CD4-positive, alpha-beta T cell treated with Interleukin-17A for 4 hours (primary cell): ENCODE results near the gene JPT2.

ENCODE experiments used
- DNase-seq: peaks from one replicate; pipeline ENCODE4 v3.0.0-alpha.2; 2020; ENCODE audit warnings: mixed read lengths

The JPT2 gene

DNA sequence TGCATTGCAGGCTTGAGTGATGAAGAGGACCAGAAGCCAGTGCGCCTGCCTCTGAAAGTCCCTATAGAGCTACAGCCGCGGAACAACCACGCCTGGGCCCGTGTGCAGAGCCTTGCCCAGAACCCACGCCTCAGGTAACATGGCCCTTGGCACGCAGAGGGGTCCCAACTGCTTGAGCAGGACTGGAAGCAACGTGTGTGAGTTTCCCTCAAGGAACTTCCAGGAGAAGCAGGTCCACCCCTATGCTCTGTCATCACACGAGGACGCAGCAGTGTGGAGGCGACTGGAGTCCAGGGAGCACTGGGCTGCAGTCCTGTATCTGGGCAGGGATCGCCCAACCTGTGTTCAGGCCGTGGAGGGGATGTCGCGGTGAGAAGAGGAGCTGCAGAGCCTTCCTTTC, 25.1 kb upstream of the JPT2 start:
- no peak for DNase-seq

DNA sequence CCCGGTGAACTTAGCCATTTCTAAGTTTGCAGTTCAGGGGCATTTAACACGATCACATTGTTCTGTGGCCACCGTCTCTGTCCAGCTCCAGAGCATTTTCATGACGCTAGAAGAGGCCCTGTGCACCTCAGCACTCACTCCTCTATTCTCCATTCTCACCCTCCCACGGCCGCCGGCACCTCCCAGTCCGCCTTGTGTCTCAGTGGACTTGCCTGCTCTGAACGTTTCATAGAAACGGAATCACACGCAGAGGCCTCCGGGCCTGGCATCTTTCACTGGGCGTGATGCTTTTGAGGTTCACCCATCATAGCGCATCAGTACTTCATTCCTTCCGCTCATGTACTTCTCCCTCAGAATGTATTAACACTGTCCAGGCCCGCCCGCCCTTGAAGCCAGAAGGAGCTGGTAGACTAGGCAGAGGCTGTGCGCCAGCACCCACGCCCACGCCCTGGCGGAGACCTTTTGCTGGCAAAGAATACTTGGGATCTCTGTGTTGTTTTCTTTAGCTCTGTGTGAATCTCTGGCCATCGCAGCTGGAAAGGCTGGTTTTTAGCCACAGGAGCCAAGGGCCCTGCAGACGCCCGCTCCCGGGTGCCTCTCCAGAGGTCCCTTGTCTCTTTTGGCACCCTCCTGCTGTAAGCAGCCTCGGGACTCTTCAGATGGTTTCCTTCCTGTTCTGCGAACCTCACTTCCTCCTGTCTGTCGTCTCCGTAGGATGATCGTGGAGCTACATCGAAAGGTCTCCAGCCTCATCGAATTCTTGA, 23.4 kb upstream of the JPT2 start:
- no peak for DNase-seq

DNA sequence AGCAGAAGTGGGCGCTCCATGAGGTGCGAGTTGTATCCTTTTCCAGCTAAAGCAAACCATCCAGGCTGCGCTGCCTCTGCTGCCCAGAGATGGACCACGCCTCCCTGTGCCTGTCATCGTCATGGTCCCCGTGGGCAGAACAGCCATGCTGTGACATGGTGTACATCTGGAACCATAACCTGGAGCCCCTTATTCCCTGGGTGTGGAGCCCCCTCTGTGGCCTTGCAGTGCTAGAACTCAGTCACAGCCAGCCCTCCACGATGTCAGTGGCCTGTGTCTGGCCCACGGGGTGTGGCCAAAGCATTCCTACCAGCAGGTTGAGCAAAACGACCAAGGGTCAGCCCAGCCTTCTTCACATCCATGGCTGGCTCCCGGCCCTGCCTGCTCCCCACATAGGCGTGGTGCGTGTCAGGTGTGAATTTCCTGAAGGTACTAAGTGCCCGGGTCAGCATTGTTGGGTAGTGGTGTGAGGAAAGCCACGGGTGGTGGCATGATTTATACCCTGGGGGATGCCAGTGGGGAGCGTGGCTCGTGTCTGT, 22.7 kb upstream of the JPT2 start:
- no peak for DNase-seq

DNA sequence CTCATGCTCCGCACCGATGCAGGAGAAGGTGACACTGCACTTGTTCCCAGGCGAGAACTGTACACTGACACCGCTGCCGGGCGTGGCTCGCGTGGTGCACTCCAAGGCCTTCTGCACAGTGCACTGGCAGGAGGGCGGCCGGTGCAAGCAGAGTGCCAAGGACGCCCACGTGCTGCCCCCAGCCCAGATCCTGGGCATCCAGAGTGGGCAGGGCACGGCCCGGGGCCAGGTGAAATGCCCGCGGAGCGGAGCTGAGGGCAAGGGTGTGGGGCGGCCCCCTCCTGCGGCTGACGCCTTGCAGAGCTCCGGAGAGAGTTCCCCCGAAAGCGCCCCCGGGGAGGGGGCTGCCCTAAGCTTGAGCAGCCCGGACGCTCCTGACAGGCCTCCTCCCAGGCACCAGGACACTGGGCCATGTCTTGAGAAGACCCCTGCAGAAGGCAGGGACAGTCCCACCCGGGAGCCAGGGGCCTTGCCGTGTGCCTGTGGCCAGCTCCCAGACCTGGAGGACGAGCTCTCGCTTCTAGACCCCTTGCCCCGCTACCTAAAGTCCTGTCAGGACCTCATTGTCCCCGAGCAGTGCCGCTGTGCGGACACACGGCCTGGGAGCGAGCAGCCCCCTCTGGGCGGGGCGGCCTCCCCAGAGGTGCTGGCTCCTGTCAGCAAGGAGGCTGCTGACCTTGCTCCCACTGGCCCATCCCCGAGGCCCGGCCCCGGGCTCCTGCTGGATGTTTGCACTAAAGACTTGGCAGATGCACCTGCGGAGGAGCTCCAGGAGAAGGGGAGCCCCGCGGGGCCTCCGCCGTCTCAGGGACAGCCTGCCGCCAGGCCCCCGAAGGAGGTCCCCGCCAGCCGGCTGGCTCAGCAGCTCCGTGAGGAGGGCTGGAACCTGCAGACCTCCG, 21.9 kb upstream of the JPT2 start:
- DNase-seq = no peak

DNA sequence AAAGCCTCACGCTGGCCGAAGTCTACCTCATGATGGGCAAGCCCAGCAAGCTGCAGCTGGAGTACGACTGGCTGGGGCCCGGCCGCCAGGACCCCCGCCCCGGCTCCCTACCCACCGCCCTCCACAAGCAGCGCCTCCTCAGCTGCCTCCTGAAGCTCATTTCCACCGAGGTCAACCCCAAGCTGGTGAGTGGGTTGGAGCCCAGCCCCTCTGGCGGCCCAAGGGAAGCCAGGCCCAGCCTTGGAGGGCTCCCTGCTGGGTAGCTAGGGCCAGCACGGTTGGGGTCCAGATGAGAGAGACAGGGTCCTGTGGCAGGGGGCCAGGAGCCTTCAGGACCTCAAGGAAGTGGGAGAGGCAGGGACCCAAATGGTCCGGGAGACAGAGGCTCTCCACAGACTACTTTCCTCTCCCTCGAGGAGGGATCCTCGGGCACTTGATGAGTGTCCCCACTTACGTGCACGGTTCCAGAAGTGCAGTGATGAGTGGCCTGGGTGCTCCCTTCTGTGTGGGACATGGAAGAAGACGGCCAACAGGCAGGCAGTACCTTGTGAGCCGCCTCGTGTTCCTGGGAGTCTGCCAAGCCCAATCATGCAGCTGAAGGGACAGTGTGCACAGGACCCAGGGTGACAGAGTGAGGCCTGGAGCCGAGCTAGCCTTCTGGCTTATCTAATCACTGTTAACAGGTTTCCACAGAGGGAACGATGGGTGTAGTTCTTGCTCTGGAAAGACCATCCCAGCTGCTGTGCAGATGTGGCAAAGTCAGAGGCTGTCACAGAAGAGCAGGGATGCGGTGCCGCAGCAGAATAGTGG, 21.1 kb upstream of the JPT2 start:
- no peak for DNase-seq

DNA sequence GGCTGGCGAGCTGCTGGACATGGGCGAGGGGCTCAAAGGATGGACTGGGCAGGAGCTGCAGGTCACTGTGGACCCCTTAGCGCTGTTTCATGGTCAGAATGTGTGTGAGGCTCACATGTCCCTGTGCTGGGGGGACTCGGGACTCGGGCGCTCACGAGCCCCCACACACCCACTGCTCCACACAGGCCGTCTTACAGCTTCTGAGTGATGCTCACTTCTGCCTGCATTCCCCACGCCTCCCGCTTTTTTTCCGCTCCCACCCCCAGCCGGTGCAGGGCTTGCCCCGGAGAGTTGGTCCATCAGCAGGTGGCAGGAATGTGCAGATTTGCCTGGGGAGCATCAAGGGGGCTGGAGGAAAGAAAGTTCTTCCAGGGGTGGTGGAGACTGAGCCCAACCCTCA, 20.2 kb upstream of the JPT2 start:
- DNase-seq = no peak

DNA sequence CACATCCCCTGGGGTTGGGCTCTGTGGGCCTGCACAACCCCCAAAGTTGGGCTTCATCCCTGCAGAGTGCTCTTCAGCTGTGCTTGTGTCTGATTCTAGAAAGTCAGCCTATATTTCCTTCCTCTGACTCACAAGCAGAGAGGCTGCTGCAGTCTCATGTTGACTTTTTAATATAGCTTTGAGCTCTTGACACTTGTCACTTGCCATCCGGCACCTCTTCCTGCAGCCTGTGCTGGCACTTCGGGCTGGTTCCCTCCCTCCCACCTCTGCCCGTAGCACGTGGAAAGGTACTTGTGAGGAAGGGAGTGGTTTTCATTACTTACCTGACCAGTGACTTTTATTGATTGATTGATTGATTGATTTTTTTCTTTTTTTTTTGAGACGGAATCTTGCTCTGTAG, 19.0 kb upstream of the JPT2 start:
- DNase-seq = no peak

DNA sequence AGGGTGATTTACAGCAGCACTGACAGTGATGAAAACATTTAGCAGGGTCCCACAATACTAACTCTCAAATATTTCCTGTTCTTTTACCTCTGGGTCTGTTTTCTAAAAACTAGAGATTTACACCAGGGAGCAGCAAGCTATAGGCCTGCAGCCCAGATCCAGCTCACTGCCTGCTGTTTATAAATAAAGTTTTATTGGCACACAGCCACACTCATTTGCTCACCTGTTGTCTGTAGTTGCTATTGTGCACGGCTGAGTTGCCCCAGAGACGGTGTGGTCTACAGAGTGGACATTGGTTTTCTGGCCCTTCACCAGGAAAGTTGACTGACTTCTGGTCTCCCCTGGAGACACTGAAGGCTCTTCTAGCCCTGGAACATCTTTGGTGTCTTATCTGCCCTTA, 16.3 kb upstream of the JPT2 start:
- no peak for DNase-seq

DNA sequence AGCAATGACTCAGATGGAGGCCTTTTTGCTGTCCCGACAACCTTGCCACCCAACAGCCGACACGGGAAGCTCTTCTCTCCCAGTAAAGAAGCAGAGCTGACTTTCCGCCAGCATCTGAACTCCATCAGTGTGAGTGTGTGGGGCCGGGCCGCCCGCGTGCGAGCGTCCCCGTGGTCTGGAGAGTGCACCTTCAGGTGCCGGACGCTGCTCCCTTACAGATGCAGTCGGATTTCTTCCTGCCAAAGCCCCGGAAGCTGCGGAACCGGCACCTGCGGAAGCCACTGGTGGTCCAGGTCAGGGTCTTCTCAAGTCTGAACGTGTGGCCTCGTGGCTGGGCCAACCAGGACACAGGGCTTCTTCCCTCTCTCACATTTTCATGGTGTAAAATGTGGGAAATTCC, 15.5 kb upstream of the JPT2 start:
- no peak for DNase-seq

DNA sequence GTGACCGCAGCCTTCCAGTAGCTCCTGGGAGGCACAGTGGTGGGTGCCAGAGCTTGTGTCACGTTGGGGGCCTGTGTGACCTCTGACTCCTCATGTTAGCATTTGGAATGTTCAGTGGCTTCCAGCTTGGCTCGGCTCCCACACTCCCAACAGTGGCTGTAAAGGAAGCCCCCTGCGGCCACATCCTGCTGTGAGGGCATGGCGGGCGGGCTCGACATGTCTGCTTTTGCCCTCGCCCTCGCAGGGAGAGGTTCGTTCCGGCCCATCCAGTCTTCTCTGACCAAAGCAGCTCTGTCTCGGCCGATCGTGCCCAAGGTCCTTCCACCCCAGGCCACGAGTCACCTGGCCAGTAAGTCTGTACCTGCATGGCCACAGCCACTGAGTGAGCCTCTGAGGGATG, 12.2 kb upstream of the JPT2 start:
- DNase-seq = no peak

DNA sequence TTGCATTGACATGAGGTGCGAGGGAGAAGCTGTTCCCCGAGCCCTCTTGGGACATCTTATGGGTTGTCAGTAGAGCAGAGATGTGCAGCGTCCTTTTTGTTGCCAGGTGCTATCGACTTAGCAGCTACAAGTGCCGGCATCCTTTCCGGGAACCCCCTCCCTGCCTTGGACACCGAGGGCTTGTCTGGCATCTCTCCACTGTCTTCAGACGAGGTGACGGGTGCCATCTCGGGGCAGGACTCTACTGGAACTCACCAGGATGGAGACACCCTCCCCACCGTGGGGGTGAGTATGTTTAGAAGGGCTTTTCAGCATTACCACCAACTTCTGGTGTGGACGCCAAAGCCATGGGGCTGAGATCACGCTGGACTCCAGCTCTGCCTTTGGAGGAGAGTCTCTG, 11.8 kb upstream of the JPT2 start:
- DNase-seq = no peak

DNA sequence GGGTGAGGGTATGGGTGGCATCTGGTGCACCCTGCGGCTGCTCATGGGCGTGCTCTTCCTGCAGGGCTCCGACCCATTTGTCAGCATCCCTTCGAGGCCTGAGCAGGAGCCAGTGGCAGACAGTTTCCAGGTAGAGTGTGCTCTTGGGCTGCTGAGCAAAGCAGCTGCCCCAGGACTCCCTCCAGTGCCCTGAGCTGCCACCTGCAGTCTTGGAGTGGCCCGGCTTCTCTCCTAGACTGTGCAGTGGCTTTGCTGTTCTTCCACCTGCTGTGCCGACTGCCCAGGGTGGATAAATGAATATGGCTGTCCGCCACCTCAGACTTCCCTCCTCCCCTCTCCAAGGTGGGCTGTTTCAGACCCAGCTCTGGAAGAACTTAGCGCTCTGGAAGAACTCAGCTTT, 10.8 kb upstream of the JPT2 start:
- DNase-seq = no peak

DNA sequence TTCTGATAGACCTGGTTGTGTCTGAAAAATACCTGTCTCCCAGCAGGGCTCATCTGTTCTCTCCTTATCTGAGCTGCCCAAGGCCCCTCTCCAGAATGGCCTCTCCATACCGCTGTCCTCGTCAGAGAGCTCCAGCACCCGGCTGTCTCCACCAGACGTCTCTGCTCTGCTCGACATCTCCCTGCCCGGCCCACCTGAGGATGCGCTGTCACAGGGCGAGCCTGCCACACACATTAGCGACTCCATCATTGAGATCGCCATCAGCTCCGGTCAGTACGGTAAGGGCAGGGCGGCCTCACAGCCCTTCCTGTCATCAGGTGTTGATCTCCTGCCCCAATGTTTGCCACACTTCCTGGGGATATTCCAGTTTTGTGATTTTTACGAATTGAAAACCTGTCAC, 10.2 kb upstream of the JPT2 start:
- no peak for DNase-seq

DNA sequence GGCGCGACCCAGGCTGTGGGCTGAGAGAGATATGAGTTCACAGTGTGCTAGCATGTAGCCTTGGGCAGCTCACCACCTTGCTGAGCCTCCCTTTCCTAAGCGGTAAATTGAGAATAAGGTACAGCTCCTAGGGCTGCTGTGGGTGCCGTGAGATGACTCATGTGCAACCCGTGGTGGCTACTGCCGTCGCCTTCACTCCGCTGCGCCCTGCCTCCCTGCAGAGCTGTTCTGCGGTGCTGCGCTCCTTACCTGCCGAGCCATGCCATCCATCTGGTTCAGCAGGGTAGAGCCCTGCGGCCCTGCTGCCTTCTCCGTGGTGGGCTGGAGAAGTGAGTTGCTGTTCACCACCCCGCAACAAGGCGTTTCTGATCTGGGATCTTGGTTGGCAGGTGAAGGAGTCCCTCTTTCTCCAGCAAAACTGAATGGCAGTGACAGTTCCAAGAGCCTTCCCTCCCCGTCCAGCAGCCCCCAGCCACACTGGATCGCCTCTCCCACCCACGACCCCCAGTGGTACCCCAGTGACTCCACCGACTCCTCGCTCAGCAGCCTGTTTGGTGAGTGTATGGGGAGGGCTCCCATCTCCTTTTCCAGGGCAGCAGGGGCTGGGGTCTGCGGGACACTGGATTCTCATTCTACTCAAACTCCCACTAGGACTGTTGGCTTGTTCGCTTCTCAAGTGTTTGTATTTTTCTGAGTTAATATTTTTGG, 9.3 kb upstream of the JPT2 start:
- no peak for DNase-seq

DNA sequence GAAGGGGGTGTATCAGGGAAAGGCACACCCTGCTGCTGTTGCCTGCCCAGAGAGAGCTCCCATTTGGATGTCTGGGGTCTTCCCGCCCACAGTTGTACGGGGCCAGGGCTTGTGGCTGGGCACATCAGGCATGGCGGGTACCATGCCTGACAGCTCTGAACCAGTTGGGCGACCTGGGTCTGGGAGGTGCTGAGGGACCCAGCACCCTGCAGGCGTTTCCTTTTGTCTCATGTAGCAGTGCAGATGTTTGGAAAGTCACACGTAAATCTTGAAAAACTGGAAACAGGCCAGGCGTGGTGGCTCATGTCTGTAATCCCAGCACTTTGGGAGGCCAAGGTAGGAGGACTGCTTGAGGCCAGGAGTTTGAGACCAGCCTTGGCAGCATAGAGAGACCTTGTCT, 8.4 kb upstream of the JPT2 start:
- DNase-seq = no peak

DNA sequence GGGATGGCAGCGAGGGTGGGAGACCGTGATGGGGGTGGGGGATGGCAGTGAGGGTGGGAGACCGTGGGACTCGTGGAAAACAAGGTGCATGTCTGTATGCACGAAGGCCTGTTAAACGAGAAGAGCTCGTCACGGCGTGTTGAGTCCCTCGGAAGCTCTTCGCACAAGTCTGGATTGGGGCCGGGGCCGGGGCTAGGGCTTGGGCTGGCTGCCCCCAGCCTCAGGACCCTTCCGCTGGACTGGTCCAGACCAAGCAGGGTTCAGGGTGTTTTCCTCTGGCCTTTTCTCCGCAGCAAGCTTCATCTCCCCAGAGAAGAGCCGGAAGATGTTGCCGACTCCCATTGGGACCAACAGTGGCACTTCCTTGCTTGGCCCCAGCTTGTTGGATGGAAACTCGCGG, 7.7 kb upstream of the JPT2 start:
- no peak for DNase-seq

DNA sequence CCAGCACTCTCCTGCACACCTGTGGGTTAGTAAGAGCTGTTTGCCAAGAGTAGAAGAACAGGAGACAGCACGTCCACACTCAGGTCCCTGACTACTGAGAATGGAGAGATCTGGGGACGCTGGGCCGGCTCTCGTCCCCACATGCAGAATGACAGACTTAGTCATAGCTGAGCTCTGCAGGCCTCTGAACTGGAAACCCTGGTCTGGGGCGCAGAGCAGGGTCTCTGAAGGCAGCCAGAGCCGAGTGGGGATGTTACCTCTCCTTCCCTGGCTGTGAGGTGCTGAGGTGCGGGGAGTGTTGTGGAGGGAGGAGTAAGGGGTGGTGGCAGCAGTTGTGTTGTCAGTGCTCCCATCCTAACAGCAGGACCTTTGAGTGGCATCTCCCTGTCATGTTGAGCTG, 7.2 kb upstream of the JPT2 start:
- no peak for DNase-seq

DNA sequence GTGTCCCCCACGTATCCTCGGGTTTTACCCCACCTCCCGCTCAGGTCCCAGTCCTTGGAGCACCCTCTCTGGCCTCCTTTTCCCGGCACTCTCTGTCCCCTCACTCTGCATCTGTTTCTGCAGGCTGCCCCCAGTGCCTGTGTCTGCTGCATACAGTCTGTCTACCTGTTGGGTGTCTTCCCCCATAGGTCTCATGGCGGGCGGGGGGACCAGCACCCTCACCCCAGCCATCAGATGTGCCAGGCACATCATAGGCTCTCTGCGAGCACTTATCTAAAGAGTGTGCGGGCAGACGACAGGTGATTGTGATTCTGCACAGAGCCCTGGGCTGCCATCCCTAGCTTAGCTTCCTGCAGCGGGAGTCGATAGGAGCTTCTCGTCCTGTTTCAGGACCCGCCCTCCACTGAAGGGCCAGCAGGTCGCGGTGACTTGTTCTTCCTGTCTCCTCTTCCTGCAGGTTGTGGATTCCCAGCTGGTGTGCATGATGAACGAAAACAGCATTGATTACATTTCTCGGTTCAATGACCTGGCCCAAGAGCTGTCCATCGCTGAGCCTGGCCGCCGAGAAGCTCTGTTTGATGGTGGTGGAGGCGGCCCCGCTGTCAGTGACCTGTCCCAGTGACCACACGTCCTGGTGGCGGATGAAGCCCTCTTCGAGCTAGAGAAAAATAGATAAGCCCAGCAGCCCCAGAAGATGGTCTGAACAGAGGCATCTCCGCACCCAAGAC, 4.5 kb upstream of the JPT2 start:
- no peak for DNase-seq

DNA sequence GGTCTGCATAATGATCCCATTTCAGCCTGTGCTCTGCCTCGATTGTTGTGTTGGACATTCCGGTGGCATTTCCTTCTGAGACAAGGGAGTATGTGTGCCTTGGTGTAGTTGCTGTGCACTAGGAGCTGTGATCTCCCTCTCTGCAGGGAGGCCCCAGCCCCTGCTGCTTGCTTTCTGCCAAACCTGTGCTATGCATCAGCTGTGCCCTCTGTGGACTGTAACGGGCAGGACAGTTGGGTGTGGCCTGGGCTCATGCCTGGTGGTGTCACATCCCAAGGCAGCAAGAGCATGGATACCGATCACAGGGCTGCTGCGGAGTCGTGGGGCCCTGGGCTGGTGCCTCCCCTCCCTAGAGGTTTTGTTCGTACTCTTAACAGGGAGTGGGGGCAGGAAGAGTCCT, 3.8 kb upstream of the JPT2 start:
- DNase-seq = no peak

DNA sequence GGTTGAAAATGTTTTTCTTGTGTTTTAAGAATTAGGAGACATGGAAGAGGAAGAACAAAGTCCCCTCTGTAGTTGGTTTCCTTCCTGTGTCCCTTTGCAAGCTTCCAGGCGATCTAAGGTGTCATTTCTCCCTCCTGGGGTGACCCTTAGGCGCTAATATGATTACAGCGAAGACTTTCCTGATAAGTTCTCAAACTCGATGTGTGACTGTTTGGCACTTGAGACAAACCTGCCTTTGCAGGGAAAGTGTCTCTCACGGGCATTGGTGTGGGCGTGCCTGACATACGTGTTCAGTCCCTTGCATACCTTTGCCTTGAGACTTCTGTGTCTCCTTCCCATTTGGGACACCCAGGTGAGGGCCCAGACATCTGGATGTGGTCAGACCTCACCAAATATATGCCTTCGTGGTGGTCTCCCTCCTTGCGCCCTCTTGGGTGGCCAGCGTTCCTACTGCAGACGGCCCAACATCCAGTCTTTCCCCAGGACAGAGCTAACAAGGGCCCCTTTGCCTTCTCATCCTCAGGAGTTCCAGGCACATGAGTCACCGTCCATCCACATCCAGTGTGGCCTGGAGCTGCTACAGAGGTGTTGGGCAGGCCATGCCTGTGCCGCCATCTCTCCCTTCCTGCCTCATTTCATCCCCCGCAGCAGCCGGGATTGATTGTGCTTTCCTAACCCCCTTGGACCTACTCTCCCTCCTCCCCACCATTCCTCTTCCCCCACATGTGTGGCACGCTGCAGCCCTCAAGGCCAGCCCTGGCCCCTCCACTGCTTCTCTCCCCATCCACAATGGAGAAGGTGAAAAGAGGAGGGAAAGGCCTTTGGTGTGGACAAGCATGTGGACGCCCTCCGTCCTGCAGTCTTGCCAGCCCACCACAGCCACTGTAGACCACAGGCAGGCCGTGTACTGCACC, 3.1 kb upstream of the JPT2 start:
- no peak for DNase-seq

DNA sequence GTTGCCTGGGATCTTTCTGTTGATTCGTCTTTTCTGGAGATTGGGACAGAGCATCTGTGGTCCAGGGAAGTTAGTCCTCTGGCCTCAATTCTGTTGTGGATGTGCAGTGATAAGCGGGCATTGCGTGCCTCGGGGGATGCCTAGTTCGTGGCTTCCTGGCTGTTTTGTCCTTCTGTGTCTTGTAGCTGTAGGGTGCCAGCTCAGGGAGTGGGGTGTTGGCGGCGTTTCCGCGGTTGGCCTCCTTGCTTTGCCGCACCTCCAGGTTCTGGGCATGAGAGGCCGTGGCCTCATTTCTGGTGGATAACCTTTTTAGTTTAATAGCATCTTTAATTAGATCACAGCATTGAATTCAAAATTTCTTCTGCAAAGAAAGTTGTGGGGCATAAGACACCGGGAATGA, 1.4 kb upstream of the JPT2 start:
- no peak for DNase-seq
